Left lung (tissue), 10 donors: ENCODE results near the gene SLC12A4. TPM values are rescaled to one million over a fixed set of nuclear protein-coding genes. Genes with fewer than 3 reads are reported as not detected.

Experiments
- ATAC-seq: fragments of 200-7000 bp; cut with Tn5 transposase; one replicate; pipeline ENCODE4 v1.9.1; 2020; ENCODE audit warnings: moderate library complexity
- DNase-seq, 4 donors: peaks; one replicate each; pipeline ENCODE4 v3.0.0-alpha.2; 2013 to 2020
- H3K27ac ChIP-seq, 2 donors: fragments of 200-600 bp; sonication (generic) in 1 of 2; one replicate each; pipeline versions ENCODE4 v1.5.0 to v1.8.0; 2020 to 2021
- H3K27me3 ChIP-seq, 2 donors: fragments of 200-600 bp; sonication (generic) in 1 of 2; one replicate each; pipeline versions ENCODE4 v1.5.0 to v1.8.0; 2020 to 2021
- H3K36me3 ChIP-seq, 2 donors: fragments of 200-600 bp; sonication (generic) in 1 of 2; one replicate each; pipeline versions ENCODE4 v1.5.0 to v1.8.0; 2020 to 2021
- H3K4me1 ChIP-seq, 2 donors: fragments of 200-600 bp; one replicate each; pipeline ENCODE4 v1.8.0; 2021
- H3K4me3 ChIP-seq, 2 donors: fragments of 200-600 bp; sonication (generic) in 1 of 2; one replicate each; pipeline versions ENCODE4 v1.5.0 to v1.8.0; 2020 to 2021; ENCODE audit warnings: mild to moderate bottlenecking in 1 of 2
- H3K9me3 ChIP-seq, 2 donors: fragments of 200-600 bp; sonication (generic) in 1 of 2; one replicate each; pipeline versions ENCODE4 v1.5.0 to v1.8.0; 2020 to 2021
- intact Hi-C, 2 donors: fragments of 100-400 bp; cut with DNase I; formaldehyde crosslinking; loops; one replicate each; pipeline versions ENCODE4 v1.11.2 to v1.14.2; 2022
- polyA plus RNA-seq, 6 donors: library from polyadenylated mRNA; unstranded; fragments of 120-200 nt; gene quantifications; one replicate each; pipeline ENCODE4 v1.2.1, GENCODE V29; 2013; ENCODE audit not compliant: insufficient read length in 6 of 6
- total RNA-seq, 2 donors: library from RNA; stranded (reverse); fragmentation: NEBNext Ultra II Directional; extraction: Animal tissue kit (Norgen Biotek cat#: 25700); gene quantifications; one replicate each; pipeline ENCODE4 v1.2.1, GENCODE V29; 2021
- TF ChIP-seq, protein P1 (sequence below), 2 donors: fragments of 200-600 bp; sonication (generic) in 1 of 2; IDR thresholded peaks; one replicate each; pipeline versions ENCODE4 v1.5.0 to v1.8.0; 2021; ENCODE audit warnings: antibody characterized with exemption in 2 of 2
- donor health status: DM: no; HTN: yes; CAD: no.
- donor health status: DM: no; HTN: no; CAD: no.

The SLC12A4 gene
- total and polyA plus RNA-seq, 8 donors = 42.6 to 121 (median 52.7) TPM

DNA sequence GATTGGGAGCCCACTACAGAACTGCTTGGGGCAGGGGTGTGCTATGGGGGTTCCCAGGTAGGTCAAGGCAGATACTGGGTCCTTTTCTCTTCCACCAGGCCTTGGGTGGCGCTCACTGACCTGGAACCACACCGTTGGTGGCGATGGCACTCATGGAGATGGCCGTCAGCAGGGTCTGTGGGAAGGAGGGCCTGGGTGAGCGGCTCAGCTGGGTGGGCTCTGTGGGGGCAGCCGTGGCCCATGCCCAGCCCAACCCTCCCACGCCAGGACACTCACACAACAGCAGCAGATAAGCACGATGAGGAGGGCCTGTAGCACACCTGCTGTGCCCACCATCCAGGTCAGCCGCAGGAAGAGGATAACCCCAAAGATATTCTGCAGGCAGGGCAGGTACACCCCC lies 10.8 kb downstream of the SLC12A4 start:
- no peaks in the 10 kb centered on the region for H3K27me3 ChIP-seq
- TF ChIP-seq, protein P1, sequence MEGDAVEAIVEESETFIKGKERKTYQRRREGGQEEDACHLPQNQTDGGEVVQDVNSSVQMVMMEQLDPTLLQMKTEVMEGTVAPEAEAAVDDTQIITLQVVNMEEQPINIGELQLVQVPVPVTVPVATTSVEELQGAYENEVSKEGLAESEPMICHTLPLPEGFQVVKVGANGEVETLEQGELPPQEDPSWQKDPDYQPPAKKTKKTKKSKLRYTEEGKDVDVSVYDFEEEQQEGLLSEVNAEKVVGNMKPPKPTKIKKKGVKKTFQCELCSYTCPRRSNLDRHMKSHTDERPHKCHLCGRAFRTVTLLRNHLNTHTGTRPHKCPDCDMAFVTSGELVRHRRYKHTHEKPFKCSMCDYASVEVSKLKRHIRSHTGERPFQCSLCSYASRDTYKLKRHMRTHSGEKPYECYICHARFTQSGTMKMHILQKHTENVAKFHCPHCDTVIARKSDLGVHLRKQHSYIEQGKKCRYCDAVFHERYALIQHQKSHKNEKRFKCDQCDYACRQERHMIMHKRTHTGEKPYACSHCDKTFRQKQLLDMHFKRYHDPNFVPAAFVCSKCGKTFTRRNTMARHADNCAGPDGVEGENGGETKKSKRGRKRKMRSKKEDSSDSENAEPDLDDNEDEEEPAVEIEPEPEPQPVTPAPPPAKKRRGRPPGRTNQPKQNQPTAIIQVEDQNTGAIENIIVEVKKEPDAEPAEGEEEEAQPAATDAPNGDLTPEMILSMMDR (IDR thresholded peaks at IDR 0.05) = no peak
- peak overlapping the region in 1 of 2 donors; percentile 76 for H3K27ac ChIP-seq
- peaks cover 11 to 40% of the 10 kb centered on the region in 2 donors for H3K4me1 ChIP-seq
- no peak overlapping the region for H3K4me3 ChIP-seq
- no peaks in the 10 kb centered on the region for H3K9me3 ChIP-seq
- no peak for DNase-seq
- intact Hi-C loops = no loop called here
- ATAC-seq = no peak
- H3K36me3 ChIP-seq = peaks cover 0 to 98% of the 10 kb centered on the region in 2 donors

DNA sequence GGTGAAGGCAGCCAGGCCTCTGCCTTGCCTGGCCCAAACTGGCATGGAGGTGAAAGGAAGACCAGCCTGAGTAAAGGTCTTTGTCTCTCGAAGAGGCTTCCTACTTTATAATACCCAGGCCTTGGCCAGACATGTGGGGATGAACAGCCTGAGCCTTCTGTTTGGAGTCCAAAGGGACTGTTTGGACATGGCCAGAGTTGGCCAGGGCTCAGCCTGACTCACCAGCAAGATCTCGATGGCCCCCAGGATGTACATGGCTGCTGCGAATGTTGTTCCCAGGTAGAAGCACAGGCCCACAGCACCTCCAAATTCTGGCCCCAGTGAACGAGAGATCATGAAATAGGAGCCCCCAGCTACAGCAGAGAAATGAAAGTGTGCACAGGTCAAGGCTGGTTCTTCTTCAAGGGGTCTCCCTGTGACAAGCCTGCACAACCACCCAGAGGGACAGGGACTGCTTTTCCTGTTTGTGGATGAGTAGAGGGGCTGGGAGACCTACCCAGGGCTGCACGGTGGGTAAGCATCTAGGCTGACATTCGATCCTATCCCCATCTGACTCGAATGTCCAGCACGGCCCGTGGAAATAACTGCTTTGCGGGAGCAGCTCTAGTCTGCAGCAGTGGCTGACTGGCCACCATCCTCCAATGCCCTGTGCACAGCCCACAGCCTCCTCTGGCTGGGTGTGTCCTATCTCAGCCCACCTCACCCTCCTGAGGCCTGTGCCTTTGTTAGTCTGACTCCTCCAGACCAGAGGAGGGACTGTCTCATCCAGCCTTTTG lies 13.8 kb downstream of the SLC12A4 start:
- no peak overlapping the region for H3K27ac ChIP-seq
- H3K9me3 ChIP-seq = no peaks in the 10 kb centered on the region
- H3K4me1 ChIP-seq = peaks cover 2 to 10% of the 10 kb centered on the region in 2 donors
- intact Hi-C loops = no loop called here
- ATAC-seq = no peak
- DNase-seq = no peak
- no peaks in the 10 kb centered on the region for H3K27me3 ChIP-seq
- no peak overlapping the region for H3K4me3 ChIP-seq
- peaks cover 0 to 98% of the 10 kb centered on the region in 2 donors for H3K36me3 ChIP-seq
- TF ChIP-seq, protein P1 (IDR thresholded peaks at IDR 0.05) = no peak

DNA sequence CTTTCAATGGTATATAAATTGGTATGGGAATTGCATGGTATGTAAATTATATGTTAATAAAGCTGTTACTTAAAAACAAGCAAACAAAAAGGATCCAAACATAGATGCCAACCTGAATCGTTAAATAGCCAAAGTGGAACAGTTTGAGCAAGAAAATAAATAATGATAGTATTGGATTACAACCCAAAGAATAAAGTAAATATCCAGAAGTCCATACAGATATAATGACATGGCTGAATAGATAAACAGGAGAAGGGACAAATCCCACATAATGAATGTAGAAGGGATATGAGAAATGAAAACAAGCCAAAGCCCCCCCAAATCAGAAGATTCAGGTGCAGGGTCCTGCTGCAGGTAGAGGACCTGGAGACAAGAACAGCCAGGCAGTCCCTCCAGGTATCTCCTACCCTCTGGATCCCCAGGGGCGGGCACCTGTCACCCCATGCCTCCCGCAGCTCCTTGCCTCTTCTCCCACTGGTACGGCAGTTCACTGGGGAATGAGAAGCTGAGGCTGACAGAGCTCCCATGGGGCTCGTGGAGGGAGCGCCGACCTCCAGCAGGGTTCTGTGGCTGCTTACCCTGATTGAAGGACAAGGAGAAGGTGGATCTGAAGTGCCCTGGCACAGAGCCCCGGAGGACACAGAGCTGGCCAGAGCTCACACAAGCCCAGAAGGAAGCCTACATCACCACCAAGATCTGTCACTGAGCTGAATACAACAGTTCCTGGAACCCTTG lies 14.6 kb downstream of the SLC12A4 start:
- TF ChIP-seq, protein P1 (IDR thresholded peaks at IDR 0.05) = no peak
- Histone ChIP-seq H3K4me1 (peaks cover 0 to 3% of the 10 kb centered on the region in 2 donors), H3K9me3 (no peaks in the 10 kb centered on the region), H3K4me3 (no peak overlapping the region), H3K27me3 (no peaks in the 10 kb centered on the region), H3K27ac (no peak overlapping the region), H3K36me3 (peaks cover 0 to 98% of the 10 kb centered on the region in 2 donors)
- DNase-seq = no peak
- intact Hi-C loops = no loop called here
- no peak for ATAC-seq

DNA sequence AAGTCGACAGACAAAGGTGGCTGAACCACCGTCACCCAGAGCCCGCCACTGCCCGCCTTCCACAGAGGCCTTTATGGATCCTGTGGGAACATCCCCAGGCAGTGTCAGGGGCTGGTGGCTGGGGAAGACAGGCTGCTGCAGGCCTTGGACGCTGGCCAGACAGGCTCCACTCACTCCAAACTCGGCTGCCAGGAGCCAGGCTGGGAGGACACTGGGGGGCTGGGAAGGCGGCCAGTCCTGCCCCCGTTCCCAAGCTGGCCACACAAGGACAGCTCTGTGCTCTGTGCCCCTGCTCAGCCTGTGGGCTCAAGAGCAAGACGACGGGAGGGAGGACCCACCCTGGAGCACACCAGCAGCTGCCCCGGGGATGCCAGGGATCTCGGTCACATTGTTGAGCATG lies 17.0 kb downstream of the SLC12A4 start:
- DNase-seq (no peak), ATAC-seq (no peak)
- TF ChIP-seq, protein P1 (IDR thresholded peaks at IDR 0.05) = no peak
- Histone ChIP-seq H3K27ac (no peak overlapping the region), H3K4me3 (no peak overlapping the region), H3K4me1 (no peaks in the 10 kb centered on the region), H3K27me3 (no peaks in the 10 kb centered on the region), H3K36me3 (peaks cover 4 to 99% of the 10 kb centered on the region in 2 donors), H3K9me3 (no peaks in the 10 kb centered on the region)
- intact Hi-C loops = no loop called here

DNA sequence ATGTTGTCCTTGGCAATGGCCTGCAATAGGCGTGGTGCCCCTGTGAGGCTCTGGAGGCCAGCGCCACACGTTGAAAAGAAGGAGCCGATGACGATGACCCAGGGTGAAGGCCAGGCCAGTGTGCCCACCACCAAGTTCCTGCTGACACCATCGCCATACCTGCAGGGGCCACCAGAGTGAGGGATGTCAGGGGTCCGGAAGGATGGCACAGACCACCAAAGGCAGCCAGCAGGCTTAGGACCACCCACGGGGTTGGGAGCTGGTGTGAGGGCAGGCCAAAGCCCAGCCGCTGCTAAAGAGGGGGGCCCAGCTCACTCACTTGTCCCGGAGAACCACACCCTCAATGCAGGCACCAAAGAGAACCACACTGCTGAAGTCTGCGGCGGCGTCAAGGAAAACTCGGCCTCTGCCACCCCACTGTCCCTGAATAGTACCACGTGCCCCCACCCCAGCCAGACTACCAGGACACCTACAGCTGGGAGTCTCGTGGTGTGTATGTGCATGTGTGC lies 18.0 kb downstream of the SLC12A4 start:
- no peak for ATAC-seq
- no peaks in the 10 kb centered on the region for H3K9me3 ChIP-seq
- no peak overlapping the region for H3K27ac ChIP-seq
- peaks cover 4 to 99% of the 10 kb centered on the region in 2 donors for H3K36me3 ChIP-seq
- DNase-seq = peak in 1 of 4 donors; percentile 19
- no peak overlapping the region for H3K4me3 ChIP-seq
- H3K4me1 ChIP-seq = no peaks in the 10 kb centered on the region
- no peaks in the 10 kb centered on the region for H3K27me3 ChIP-seq
- intact Hi-C loops = no loop called here
- TF ChIP-seq, protein P1 (IDR thresholded peaks at IDR 0.05) = no peak
